Stimulated activated CD8-positive, alpha-beta memory T cell treated with anti-CD3 and anti-CD28 coated beads, Interleukin-15, amount 100 ng/mL, for 4 hours (primary cell): ENCODE results near the gene HK1.

Experiments used
- DNase-seq, 2 donors: peaks; one replicate each; pipeline ENCODE4 v3.0.0-alpha.2; 2020; ENCODE audit warnings: low read depth in 2 of 2

The HK1 gene

DNA sequence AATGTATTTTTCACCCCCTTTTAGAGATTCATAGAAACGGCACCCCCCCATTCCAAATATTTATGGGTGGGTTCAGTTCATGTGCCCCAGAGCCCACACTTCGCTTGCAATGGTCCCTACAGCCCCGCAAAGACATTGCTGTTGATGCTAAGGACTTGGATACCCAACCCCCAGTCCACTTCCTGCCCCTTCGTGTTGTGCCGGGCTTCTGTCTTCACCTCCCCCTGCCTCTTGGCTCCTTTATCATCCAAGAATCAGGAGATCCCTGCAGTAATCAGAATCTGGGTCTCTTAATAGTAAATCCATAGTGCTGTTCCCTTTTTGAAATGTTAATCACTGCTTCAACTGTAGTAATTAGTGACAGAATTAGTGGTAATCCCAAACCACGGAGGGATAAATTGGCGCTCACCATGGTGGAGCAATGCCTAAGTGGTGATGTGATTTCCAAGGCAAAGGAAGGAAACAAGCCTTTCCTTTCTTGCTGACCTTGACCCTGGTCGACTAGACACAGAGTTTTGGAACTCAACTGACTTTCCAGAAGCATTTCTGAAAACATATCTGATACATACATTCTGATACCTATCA lies 67.7 kb downstream of the HK1 start:
- DNase-seq: no peak

DNA sequence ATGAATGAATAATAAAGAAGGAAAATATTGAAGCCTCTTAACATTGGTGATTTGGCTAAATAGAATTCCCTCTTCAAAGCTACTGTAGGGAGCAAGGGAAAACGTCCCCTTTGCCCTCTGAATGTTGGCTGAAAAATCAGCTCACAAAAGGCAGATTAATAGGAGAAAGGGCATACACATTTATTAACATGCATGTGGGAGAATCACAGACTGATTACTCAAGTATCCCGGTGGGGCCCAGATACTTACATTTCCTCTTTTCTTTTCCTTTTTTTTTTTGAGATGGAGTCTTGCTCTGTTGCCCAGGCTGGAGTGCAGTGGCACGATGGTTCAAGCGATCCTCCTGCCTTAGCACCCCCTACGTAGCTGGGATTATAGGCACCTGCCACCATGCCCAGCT lies 68.5 kb downstream of the HK1 start:
- no peak for DNase-seq

DNA sequence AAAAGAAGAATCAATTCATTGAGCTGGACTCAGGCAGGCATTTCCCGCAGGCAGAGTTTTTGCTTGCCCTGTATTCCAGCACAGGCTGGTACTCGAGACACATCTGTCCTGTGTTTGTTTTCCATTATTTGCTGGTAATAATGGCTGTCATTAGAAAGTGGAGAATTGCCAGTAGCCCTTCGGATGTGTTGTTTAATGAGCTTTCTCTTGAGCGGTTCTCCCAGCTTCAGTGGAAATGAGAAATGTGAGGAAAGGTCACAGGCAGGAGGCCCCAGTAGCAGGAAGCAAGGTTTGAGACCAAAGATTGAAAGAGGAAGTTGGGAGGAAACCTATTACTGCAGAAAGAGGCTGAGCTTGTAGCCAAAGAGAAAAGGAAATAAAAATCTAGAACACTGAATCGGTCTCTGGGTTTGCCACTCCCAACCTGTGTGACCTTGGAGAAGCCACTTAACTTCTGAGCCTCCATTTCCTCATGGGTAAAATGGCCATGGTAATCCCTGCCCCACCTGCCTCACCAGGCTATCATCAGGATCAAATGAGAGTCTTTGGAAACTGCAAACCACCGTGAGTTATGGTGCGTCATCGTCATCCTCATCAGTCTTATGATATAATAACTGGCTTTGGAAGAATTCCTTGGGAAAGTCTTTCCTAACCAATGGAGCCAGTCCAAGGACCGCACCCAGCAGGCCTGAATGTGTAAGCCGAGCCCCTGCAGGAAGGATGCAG lies 70.7 kb downstream of the HK1 start:
- no peak for DNase-seq

DNA sequence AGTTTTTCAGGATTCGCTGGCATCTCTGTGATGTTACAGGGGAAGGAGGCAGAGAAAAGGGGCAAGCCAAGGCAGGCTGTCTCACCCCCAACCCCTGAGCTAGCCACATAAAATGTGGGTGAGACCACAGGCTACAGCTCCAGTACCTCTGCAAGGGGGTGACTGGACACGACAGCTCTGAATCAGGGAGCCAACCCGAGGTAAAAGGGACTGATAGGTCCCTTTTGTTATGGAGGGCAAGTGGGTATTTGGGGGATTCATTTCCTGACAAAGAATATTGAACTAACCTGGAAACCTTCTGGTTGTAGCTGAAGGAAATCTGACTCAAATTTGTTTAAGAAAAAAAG lies 71.2 kb downstream of the HK1 start:
- DNase-seq: no peak

DNA sequence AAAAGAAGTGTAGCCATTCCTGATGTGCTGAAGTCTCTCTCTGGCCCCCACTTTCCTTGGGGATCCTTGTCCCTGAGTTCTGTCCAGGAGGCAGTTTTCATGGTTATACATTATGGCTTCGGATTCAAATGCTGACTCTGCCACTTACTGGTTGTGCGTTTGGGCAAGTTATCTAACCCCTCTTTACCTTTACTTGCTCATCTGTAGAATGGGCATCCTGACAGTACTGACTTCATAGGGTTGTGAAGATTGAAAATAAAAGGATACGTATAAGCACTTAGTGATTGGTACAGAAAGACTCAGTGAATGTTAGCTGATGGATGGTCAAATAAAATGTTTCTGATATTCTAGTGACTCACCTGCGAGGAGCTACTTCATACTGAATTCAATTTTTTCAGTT lies 73.3 kb downstream of the HK1 start:
- no peak for DNase-seq

DNA sequence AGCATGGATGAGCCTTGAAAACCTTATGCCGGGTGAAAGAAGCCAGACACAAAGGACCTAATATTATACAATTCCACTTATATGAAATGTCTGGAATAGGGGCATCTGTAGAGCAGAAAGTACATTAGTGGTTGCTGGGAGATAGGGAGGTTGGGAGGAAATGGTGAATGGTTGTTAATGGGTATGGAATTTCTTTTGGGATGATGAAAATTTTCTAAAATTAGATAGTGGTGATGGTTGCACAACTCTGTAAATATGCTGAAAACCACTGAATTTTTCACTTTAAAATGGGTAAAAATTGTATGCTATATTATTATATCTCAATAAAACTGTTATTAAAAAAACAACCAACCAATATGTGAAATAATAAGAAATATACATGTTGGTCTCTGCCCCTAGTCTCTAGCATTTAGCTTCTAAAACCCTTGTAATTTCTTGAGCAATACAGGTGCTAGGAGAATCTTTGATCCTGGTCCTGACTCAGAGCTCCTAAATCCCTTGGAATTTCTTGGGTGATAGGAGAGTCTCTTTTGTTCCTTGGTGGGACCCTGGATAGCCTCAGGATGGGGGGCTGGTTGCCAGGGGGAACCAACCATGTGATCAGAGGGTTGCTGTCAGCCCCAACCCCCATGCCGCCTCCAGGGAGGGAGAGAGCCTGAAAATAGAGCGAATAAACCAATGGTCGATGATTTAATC lies 74.4 kb downstream of the HK1 start:
- no peak for DNase-seq

DNA sequence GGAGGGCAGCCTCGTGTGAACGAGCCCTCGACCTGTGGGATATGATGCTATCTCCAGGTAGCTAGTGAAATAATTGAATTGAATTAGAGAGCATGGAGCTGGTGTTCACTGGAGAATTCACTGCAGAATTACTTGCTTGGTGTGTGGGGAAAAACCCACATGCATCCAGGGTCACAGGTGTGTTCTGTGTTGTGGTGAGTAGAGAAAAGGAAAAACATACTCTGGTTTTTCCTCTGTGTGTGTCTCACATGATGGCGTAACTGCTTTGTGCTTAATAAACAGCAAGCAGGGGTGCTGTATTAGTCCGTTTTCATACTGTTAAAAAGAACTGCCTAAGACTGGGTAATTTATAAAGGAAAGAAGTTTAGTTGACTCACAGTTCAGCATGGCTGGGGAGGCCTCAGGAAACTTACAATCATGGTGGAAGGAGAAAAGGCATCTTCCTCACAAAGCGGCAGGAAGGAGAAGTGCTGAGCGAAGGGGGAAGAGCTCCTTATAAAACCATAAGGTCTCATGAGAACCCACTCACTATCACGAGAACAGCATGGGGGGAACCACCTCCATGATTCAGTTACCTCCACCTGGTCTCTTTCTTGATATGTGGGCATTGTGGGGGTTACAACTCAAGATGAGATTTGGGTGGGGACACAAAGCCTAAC lies 75.8 kb downstream of the HK1 start:
- DNase-seq: no peak

DNA sequence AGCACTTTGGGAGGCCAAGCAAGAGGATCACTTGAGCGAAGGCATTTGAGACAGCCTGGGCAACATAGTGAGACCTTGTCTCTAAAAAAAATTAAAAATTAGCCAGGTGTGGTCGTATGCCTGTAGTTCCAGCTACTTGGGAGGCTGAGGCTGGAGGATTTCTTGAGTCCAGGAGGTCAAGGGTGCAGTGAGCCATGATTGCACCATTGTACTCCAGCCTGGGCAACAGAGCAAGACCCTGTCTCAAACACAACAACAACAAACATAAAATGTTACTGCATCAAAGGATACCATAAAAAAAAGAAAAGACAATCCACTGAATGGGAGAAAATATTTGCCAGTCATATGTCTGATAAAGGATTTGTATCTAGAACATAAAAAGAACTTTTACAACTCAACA lies 77.9 kb downstream of the HK1 start:
- no peak for DNase-seq

DNA sequence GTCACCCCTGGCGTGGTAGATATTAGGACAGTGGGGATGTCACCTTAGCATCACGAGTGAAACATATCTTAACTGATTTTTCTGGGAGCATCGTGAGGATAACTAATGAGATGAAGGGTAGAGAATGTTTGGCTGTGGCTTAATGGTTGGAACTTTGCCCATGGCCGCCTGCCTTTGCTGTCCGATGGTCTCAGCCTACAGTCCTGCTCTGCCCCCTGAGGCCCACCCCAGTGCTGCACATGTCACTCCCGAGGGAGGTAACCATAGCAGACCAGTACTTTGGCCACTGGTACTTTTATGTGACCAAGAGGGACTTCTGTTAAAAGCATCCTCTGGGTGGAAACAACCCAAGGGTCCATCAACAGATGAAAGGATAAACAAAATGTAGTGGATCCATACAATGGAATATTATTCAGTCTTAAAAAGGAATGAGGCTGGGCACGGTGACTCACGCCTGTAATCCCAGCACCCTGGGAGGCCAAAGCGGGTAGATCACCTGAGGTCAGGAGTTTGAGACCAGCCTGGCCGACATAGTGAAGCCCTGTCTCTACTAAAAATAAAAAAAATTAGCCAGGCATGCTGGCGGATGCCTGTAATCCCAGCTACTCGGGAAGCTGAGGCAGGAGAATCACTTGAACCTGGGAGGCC lies 80.0 kb downstream of the HK1 start:
- DNase-seq: no peak

DNA sequence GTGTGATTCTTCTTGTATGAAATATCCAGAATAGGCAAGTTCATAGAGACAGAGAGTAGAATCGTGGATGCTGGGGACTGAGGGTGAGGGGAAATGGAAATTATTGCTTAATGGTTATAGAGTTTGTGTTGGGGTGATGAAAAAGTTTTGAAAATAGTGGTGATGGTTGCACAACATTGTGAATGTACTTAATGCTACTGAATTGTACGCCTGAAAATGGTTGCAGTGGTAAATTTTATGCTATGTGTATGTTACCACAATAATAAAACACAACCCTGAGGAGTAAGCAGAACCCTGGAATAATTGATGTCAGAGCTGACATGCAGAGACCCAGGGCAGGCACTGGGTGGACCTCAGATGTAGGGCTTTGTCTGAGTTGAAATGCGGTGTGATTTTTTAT lies 80.9 kb downstream of the HK1 start:
- no peak for DNase-seq

DNA sequence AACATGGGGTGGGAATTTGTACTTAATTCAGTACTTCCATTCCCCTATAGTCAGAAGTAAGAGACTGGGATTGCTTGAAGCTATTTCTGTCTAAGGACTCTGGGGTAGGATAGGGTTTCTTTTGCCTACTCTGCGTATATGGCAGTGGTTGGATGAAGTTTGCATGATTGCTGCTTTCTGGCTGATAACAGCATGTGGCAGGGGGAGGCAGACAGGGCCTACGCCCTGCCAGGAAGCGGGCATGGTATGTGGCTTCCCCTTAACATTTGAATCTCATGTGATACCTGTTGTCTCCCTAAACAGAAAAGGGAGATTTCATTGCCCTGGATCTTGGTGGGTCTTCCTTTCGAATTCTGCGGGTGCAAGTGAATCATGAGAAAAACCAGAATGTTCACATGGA lies 81.3 kb downstream of the HK1 start:
- DNase-seq: no peak

DNA sequence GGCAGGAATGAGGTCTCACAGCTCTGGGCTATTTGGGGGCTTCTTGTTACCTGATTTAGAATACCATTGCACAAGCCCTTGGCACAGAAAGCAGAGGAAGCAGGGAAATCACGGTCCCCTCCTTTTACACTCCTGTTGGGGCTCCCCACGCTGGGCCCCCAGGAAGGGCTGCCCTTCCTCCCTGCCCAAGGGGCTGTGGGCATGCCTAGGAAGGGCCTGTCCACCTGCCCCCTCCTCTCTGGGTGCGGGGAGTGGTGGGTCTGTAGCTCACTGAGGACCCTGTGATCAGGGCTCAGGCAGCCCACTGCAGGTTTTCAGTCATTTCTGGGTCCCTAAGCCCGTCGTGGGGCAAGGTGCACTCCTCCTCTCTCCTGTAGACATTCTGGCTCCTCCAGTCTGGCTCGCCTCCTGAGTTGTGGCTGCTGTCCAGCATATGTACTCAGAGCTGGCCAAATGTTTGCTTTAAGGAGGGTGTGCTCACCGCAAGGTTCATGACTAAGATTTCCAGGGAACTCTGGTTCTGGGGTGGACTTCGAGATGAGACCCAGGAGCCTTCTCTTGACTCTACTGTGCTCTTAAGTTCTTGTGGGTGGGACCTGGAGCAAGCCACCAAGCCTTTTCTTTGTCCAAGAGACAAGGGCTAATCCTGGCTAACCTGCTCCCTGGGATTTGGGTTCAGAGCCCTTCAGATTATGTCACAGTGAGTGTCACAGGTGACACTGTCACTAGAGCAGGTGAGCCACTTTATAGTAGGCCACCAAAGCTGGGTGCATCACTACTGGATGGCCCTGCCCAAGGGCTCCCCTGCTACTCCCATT lies 82.4 kb downstream of the HK1 start:
- no peak for DNase-seq

DNA sequence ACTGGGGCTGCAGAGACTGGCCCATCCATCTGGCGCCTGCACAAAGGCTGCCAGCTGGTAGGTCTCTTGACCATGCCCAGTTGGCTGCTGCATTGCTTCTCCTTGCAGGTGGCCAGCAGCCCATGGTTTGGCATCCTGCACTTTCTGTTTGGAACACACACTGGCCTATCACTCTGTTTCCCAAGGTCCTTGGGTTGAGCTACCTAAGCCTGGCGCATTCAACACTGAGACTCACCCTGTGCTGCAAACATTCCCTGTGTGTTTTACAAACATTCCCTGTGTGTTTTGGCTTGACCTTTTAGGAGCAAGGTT lies 83.0 kb downstream of the HK1 start:
- no peak for DNase-seq

DNA sequence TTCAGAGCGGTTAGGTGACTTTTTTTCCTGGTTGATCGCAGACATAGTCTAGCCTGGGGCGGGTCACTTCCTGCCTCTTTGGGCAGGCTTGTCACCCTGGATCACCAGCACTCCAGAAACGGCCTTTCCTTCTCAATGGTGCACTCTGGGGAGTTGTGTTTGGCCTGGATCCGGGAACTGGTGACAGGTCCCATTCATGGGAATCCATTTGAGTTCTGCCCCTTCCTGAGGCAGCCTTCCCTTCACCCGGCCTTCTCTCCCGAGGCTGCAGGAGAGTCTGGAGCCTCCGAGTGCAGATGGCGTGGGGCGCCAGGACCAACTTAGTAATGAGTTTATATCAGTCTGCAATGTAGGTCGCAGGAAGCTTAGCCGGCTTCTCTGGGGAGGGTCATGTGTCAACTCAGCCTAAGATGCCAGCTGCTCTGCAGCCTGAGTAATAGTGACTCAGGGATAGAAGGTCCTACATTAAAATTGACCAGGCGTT lies 84.2 kb downstream of the HK1 start:
- DNase-seq: no peak

DNA sequence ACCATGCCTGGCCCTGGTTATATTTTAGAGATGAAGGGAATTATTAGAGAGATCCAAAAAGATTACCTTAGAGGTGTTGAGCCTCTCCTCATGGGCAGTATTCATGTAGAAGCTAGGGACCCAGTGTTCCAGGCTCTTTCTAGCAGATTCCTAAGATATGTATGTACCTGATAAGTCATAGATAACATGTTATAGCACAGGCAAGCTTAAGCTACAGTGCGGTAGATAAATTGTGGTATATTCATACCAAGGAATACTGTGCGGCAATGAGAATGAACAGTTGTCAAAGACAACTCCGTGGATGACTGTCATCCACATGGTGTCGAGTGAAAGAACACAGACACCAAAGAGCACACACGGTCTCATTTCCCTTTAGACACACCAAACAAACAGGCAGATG lies 85.4 kb downstream of the HK1 start:
- DNase-seq: no peak

DNA sequence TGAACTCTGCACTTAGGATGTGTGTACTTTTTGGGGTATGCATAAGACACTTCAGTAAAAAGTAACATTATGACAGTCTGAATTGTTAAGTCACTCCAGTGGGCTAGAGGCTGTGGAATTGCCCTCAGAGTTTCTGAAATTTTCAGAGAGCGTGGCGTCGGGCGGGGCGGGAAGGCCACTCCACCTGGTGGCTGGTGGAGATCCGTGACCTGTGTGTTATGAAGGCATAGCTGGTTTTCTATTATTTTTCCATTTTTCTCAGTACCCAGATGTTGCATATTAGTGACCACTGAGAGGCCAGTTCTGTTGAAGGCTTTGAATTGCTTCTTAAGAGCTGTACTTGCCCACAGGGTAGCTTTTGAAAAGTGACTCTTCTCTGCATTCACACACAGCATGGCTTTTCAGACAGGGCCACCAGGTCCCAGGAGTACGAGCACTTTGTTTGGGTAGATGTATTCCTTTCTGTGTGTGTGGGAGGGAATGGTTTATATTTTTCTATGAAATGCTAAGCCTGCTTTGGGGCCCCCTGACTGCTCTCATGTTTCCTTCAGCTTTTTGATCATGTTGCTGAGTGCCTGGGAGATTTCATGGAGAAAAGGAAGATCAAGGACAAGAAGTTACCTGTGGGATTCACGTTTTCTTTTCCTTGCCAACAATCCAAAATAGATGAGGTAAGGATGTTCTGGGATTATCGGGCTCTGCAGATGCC lies 86.1 kb downstream of the HK1 start:
- DNase-seq: no peak

DNA sequence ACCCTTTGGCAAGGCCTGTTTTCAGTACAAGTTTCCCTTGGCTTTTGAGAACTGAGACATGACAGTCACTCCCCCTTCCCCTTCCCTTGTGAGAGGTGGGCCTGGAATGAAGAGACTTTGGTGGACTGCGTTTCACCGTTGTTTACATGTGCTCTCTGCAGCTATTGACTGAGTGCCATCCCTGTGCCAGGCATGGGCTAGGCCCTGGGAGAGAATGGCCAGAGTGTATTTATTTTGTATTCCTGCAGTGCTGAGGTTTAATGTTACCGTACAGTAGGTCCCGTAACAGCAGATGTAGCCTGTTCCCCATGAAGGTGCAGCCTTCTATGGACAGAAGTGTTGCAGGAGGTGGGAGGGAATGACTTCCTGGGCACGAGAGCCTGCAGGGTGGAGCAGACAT lies 88.4 kb downstream of the HK1 start:
- DNase-seq: no peak

DNA sequence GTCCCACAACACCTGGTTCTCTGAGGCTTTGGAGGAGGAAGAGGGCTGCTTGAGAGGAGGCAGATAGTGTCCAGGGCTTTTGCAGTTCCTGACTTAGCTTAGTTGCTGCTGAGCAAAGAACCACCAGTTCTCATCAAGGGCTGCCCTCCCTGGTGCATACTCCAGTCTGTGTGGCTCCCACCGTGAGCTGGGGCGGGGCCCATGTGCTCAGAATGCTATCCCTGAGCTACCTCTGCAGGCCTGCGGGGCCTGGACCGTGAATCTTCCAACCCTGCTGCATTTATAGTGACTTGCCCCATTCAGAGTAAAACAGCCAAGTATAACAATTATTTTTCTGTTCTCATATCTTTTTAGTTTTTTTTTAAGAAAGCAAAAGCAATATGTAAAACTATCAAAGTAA lies 89.2 kb downstream of the HK1 start:
- DNase-seq: no peak

DNA sequence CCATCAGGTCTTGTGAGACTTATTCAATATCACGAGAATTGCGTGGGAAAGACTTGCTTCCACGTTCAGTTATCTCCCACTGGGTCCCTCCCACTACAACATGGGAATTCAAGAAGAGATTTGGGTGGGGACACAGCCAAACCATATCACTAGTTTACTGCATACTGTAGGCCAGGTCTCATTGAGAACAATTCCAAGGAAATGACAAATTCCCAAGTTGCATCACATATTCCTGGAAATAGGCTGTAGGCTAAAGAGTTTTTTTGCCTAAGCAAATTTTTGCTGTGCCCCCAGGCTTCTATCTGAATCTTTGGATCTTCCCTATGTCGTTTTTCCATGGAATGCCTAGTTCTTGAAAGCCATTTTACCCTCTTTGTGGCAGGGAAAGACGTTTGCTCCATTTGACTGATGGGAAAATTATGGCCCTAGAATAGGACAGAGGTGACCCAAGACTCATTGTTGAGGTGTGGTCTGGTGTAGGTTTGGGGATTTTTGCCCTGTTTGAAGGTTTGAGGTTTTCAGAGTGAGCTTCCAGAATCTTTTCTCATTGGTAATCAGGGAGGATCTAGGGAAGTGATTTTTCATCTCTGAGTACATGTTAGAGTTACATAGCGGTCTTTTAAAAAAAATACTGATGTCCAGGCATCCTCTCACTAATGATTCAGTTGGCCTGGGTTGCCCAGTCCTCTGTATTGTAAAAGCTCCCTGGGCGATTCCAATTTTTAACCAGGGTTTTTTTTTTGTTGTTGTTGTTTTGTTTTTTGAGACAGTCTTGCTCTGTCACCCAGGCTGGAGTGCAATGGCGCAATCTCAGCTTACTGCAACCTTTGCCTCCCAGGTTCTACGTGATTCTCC lies 94.1 kb downstream of the HK1 start:
- no peak for DNase-seq

DNA sequence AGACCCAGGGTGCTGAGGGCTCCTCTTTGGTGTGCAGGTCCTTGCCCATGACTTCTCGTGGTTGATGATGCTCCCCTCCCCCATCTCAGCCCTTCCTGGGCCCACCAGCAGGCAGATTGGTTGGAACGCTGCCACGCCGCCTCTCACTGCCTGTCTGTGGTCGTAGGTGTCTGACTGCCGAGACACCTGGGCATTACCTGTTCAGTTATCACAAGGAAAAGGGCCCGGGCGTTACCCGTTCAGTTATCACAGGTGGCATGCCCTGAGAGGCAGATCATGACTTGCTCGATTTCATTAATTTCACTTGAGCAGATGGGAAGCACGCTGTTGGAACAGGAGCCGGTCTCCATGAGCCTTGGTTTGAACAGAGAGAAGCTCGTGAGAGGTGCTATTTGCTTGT lies 95.9 kb downstream of the HK1 start:
- no peak for DNase-seq
